B cell (primary cell): Measurements from ENCODE around the gene SOD3. TPM values are rescaled to one million over a fixed set of nuclear protein-coding genes. Genes with fewer than 3 reads are reported as not detected.

Experiments
- ATAC-seq: fragments of 200-7000 bp; cut with Tn5 transposase; one replicate; pipeline ENCODE4 v1.10.0; 2021; ENCODE audit warnings: low read depth, mild to moderate bottlenecking, moderate number of reproducible peaks, moderate library complexity
- CTCF ChIA-PET: fragments of 350-600 bp; sonication (Branson Sonifier 250); formaldehyde crosslinking; loops from one replicate; lab custom pipeline; 2021; ENCODE audit warnings: antibody characterized with exemption, inconsistent platforms; lab: Charles Lee
- POLR2A ChIA-PET: fragments of 350-600 bp; sonication (Branson Sonifier 250); formaldehyde crosslinking; loops from one replicate; lab custom pipeline; 2021; ENCODE audit warnings: antibody characterized with exemption; lab: Charles Lee
- DNase-seq: peaks from one replicate; pipeline ENCODE4 v3.0.0; 2013
- H2AFZ ChIP-seq: 2 replicates; pipeline ENCODE4 v1.6.1; 2012; ENCODE audit warnings: mild to moderate bottlenecking, low read depth, low read length; ENCODE audit not compliant: insufficient read depth, poor library complexity, severe bottlenecking
- H3K27ac ChIP-seq, 2 donors: 1 replicate in 1 of 2; 2 replicates in 1 of 2; pipeline ENCODE4 v1.5.1; 2012 to 2013; ENCODE audit warnings: low read length in 2 of 2, mild to moderate bottlenecking in 2 of 2, moderate library complexity in 1 of 2
- H3K27me3 ChIP-seq, 4 experiments: fragments of 200-600 bp in 1 of 4; sonication (generic) in 1 of 4; replicated peaks in 1 of 4; 1 replicate in 2 of 4; 2 replicates in 2 of 4; pipeline versions ENCODE4 v1.6.1 to v1.7.0; 2013 to 2016; ENCODE audit warnings: low read length in 3 of 4, mild to moderate bottlenecking in 2 of 4, mixed read lengths in 1 of 4, moderate library complexity in 1 of 4; ENCODE audit not compliant: insufficient read depth in 4 of 4, control insufficient read depth in 3 of 4; ENCODE audit errors: control extremely low read depth in 1 of 4
- H3K36me3 ChIP-seq, 2 experiments: replicated peaks in 1 of 2; 1 replicate in 1 of 2; 2 replicates in 1 of 2; pipeline versions ENCODE4 v1.6.1 to v1.7.1; 2013; ENCODE audit warnings: low read length in 1 of 2; ENCODE audit not compliant: insufficient read depth in 2 of 2, control insufficient read depth in 1 of 2; ENCODE audit errors: control extremely low read depth in 1 of 2, extremely low read depth in 1 of 2
- H3K4me1 ChIP-seq, 2 donors: fragments of 200-600 bp in 1 of 2; sonication (generic) in 1 of 2; 1 replicate in 1 of 2; 2 replicates in 1 of 2; pipeline versions ENCODE4 v1.5.1 to v1.6.1; 2013 to 2017; ENCODE audit warnings: low read length in 2 of 2; ENCODE audit not compliant: control insufficient read depth in 2 of 2, insufficient read depth in 2 of 2
- H3K4me2 ChIP-seq: replicated peaks from 2 replicates; pipeline ENCODE3; 2012; ENCODE audit warnings: mild to moderate bottlenecking, low read depth, low read length; ENCODE audit not compliant: poor library complexity, severe bottlenecking
- H3K4me3 ChIP-seq, 5 experiments: fragments of 200-600 bp in 1 of 5; sonication (generic) in 1 of 5; 1 replicate in 3 of 5; 2 replicates in 2 of 5; pipeline versions ENCODE4 v1.5.1 to v1.7.0; 2011 to 2016; ENCODE audit warnings: low read length in 4 of 5, mild to moderate bottlenecking in 4 of 5, low read depth in 2 of 5, control low read depth in 1 of 5, moderate library complexity in 1 of 5; ENCODE audit not compliant: insufficient read depth in 1 of 5; ENCODE audit errors: control extremely low read depth in 1 of 5, extremely low read depth in 1 of 5
- H3K79me2 ChIP-seq: fragments of 200-600 bp; sonication (generic); one replicate; pipeline ENCODE4 v1.6.0; 2016; ENCODE audit warnings: low read length; ENCODE audit not compliant: control insufficient read depth, insufficient read depth
- H3K9ac ChIP-seq: fragments of 200-600 bp; sonication (generic); 2 replicates; pipeline ENCODE4 v1.6.1; 2017; ENCODE audit warnings: mild to moderate bottlenecking, low read length, moderate library complexity
- H3K9me3 ChIP-seq, 3 donors: one replicate each; pipeline versions ENCODE4 v1.6.1 to v1.7.1; 2013; ENCODE audit warnings: low read length in 2 of 3; ENCODE audit not compliant: control insufficient read depth in 2 of 3, insufficient read depth in 1 of 3; ENCODE audit errors: control extremely low read depth in 1 of 3
- H4K20me1 ChIP-seq: 2 replicates; pipeline ENCODE4 v1.6.0; 2012; ENCODE audit warnings: mild to moderate bottlenecking, low read length; ENCODE audit not compliant: insufficient read depth, control insufficient read depth, poor library complexity, severe bottlenecking
- H3K27ac Mint-ChIP-seq: one replicate; pipeline ENCODE4 v1.8.0; 2021; ENCODE audit warnings: mixed read lengths
- H3K27me3 Mint-ChIP-seq: one replicate; pipeline ENCODE4 v1.8.0; 2021; ENCODE audit warnings: mixed read lengths
- H3K4me1 Mint-ChIP-seq: one replicate; pipeline ENCODE4 v1.8.0; 2021; ENCODE audit warnings: mixed read lengths
- H3K4me3 Mint-ChIP-seq: one replicate; pipeline ENCODE4 v1.8.0; 2021; ENCODE audit warnings: mixed read lengths
- H3K9me3 Mint-ChIP-seq: one replicate; pipeline ENCODE4 v1.8.0; 2022; ENCODE audit warnings: mixed read lengths; ENCODE audit not compliant: insufficient read depth
- EZH2 ChIP-seq: IDR thresholded peaks from 2 replicates; pipeline ENCODE4 v1.6.1; 2012; ENCODE audit warnings: borderline replicate concordance, low read depth, mild to moderate bottlenecking, moderate library complexity, low read length; ENCODE audit not compliant: insufficient read depth, poor library complexity, severe bottlenecking
- WGBS: methylation state at CpG from one replicate; pipeline ENCODE4 v1.1.5; 2013; ENCODE audit warnings: missing lambda C conversion rate; ENCODE audit not compliant: insufficient coverage; 5-methylcytosine and 5-hydroxymethylcytosine counted together
- intact Hi-C: fragments of 100-400 bp; cut with micrococcal nuclease; formaldehyde crosslinking; loops from one replicate; pipeline ENCODE4 v1.10.0; 2022
- polyA minus RNA-seq: library from RNA; depleted of rRNA, polyadenylated mRNA; stranded (reverse); fragments of >200 nt; gene quantifications from 2 replicates; pipeline ENCODE4 v1.2.3, GENCODE V29; 2012
- polyA plus RNA-seq: library from polyadenylated mRNA; depleted of rRNA; stranded (reverse); fragments of >200 nt; gene quantifications from 2 replicates; pipeline ENCODE4 v1.2.3, GENCODE V29; 2012
- total RNA-seq, 2 donors: library from RNA; stranded (reverse); fragments of 120-200 nt in 1 of 2; gene quantifications; 1 replicate in 1 of 2; 2 replicates in 1 of 2; pipeline versions ENCODE4 v1.2.3 to v1.2.4, GENCODE V29; 2013 to 2022
- TF ChIP-seq, protein P1 (sequence below): fragments of 200-600 bp; IDR thresholded peaks from one replicate; pipeline ENCODE4 v1.8.0; 2022; ENCODE audit warnings: antibody characterized with exemption, mild to moderate bottlenecking

Gene SOD3, protein sequence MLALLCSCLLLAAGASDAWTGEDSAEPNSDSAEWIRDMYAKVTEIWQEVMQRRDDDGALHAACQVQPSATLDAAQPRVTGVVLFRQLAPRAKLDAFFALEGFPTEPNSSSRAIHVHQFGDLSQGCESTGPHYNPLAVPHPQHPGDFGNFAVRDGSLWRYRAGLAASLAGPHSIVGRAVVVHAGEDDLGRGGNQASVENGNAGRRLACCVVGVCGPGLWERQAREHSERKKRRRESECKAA
- total RNA-seq = not detected in 2 replicates
- 0.19 TPM for total RNA-seq (2013)
- polyA plus RNA-seq = not detected in 2 replicates
- not detected in 2 replicates for polyA minus RNA-seq

DNA sequence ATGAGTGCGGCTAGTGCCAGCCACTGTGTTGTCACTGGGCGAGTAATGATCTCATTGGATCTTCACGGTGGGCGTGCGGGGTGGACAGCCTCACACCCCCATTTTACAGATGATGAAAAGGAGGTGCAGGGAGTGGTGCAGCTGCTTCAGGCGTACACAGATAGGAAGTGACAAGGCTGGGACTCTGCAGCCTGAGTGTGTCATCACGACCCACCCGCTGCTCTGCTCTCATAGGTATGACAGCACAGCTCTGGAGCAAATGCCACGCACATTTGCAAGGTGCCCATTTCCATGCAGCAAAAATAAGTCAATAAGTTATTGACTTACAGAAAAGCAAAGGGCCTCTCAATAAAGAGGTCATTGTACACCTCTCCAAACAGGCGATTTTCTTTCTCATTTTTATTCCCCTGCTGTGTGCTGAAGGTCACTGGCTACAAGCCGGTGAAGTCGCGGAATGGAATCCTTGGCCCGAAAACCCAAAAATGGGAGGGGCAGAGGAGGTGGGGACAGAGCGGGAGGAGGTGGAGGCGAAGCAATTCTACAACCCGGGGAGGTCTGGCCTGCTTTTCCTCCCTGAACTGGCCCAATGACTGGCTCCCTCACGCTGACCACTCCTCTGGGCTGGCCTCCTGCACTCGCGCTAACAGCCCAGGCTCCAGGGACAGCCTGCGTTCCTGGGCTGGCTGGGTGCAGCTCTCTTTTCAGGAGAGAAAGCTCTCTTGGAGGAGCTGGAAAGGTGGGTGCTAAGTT, at the start of gene SOD3:
Gene SOD3 (plus strand): TSS at position 658 of the 750 bp plus-strand sequence. CDS start 3,949 bp downstream, outside the sequence.
- intact Hi-C loops = no loop called here
- Histone ChIP-seq H3K79me2 (no peaks in the 10 kb centered on the region), H3K9ac (no peak within 1 kb of the TSS), H3K4me3 (no peak within 1 kb of the TSS), H3K4me1 (no peaks in the 10 kb centered on the region), H3K27me3 (peaks cover 0 to 11% (median 3%) of the 10 kb centered on the region in 4 experiments), H3K4me2 (no peak within 1 kb of the TSS), H3K36me3 (no peaks in the 10 kb centered on the region), H4K20me1 (no peaks in the 10 kb centered on the region), H3K9me3 (peaks cover 0 to 6% (median 0%) of the 10 kb centered on the region in 3 donors), H2AFZ (no peak within 1 kb of the TSS), H3K27ac (no peak within 1 kb of the TSS)
- 88% methylated on average over 17 of the region's 21 CpGs for WGBS
- DNase-seq = no peak
- ChIA-PET POLR2A (no interaction called here), CTCF (no interaction called here)
- no peaks in the 10 kb centered on the region for H3K9me3 Mint-ChIP-seq
- TF ChIP-seq, protein P1, sequence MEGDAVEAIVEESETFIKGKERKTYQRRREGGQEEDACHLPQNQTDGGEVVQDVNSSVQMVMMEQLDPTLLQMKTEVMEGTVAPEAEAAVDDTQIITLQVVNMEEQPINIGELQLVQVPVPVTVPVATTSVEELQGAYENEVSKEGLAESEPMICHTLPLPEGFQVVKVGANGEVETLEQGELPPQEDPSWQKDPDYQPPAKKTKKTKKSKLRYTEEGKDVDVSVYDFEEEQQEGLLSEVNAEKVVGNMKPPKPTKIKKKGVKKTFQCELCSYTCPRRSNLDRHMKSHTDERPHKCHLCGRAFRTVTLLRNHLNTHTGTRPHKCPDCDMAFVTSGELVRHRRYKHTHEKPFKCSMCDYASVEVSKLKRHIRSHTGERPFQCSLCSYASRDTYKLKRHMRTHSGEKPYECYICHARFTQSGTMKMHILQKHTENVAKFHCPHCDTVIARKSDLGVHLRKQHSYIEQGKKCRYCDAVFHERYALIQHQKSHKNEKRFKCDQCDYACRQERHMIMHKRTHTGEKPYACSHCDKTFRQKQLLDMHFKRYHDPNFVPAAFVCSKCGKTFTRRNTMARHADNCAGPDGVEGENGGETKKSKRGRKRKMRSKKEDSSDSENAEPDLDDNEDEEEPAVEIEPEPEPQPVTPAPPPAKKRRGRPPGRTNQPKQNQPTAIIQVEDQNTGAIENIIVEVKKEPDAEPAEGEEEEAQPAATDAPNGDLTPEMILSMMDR = no peak
- no peak for TF ChIP-seq EZH2
- no peak within 1 kb of the TSS for H3K27ac Mint-ChIP-seq
- H3K4me1 Mint-ChIP-seq = no peaks in the 10 kb centered on the region
- no peak for ATAC-seq
- no peak within 1 kb of the TSS for H3K4me3 Mint-ChIP-seq
- H3K27me3 Mint-ChIP-seq = peaks cover 25% of the 10 kb centered on the region
